ENCODE measurements around the gene TCIRG1. TPM values are rescaled to one million over a fixed set of nuclear protein-coding genes. Genes with fewer than 3 reads are reported as not detected.

The TCIRG1 gene
- total RNA-seq, 1 donor from 2014 or later: 46.8 TPM

- H3K36me3 ChIP-seq (ENCODE audit: control insufficient read depth, insufficient read depth, low read length): no peaks in the 10 kb centered on the region
- H3K27me3 ChIP-seq (ENCODE audit: control insufficient read depth, insufficient read depth, low read length): no peaks in the 10 kb centered on the region
- TF ChIP-seq CTCF (IDR thresholded peaks at IDR 0.05; ENCODE audit: insufficient read depth, low read length, poor library complexity, severe bottlenecking): no peak
- no peak for DNase-seq (ENCODE audit: low read depth)
- H3K4me3 ChIP-seq (ENCODE audit: low read depth, low read length): no peak overlapping the region
Observed at GRCh38 chr11:67996622-67997474, 42.0 kb upstream of the TCIRG1 start.

DNA sequence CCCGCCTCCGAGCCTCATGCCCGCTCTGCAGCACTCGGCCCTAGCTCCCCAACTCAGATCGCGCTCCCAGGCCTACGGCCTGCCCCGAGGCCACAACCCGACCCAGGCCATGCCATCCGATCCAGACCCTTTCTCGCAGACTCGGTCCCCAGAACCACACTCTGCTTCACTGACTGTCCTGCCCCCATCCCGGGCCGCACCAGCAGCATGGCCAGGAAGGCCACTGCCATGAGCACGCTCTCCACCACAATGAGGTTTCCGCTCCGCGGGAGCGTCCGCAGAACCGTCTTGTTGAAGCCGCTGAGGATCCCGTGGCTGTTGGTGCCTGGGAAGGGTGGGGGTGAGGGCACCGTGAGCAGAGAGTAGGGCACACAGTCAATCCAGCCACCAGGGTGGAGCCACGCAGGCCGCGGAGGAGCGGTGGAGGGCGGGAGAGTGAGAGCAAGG lies 41.3 kb upstream of the TCIRG1 start:
- no peak overlapping the region for H3K4me3 ChIP-seq (ENCODE audit: low read depth, low read length)
- no peaks in the 10 kb centered on the region for H3K36me3 ChIP-seq (ENCODE audit: control insufficient read depth, insufficient read depth, low read length)
- no peaks in the 10 kb centered on the region for H3K27me3 ChIP-seq (ENCODE audit: control insufficient read depth, insufficient read depth, low read length)
- no peak for TF ChIP-seq CTCF (IDR thresholded peaks at IDR 0.05; ENCODE audit: insufficient read depth, low read length, poor library complexity, severe bottlenecking)
- no peak for DNase-seq (ENCODE audit: low read depth)

DNA sequence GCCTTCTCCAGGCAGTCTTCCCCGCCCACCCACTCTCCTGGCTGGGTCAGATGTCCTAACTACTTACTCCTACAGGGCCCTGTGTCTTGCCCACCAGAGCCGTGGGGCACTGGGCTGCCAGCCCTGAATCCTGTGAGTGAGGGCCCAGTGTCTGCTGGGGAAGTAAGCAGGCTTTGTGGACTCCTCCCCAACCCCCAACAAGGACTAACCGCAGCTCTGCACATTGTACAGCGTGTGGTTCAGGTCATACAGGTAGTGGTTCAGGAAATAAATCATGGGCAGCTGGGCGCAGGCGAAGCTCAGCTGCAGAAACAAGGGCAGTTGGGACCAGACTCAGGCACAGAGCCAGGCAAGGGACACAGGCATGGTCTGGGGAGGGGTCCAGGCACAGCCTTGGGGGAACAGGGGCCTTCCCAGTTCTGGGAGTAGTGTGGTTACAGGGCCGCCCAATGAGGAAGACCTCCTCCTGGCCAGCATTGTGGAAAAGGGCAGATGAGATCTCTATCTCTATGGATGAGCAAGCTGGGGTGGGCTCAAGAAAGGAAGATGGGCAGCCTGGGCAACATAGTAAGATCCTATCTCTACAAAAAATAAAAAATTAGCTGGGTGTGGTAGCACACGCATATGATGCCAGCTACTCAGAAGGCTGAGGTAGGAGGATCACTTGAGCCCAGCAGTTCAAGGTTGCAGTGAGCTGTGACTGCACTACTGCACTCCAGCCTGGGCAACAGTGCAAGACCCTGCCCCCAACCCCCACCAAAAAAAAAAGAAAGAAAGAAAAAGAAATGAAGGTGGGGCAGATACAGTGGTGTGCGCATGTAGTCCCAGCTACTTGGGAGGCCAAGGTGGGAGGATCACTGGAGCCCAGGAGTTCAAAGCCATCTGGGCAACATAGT lies 40.4 kb upstream of the TCIRG1 start:
- Histone ChIP-seq H3K27me3 (ENCODE audit: control insufficient read depth, insufficient read depth, low read length) (no peaks in the 10 kb centered on the region), H3K4me3 (ENCODE audit: low read depth, low read length) (no peak overlapping the region)
- no peak for TF ChIP-seq CTCF (IDR thresholded peaks at IDR 0.05; ENCODE audit: insufficient read depth, low read length, poor library complexity, severe bottlenecking)

DNA sequence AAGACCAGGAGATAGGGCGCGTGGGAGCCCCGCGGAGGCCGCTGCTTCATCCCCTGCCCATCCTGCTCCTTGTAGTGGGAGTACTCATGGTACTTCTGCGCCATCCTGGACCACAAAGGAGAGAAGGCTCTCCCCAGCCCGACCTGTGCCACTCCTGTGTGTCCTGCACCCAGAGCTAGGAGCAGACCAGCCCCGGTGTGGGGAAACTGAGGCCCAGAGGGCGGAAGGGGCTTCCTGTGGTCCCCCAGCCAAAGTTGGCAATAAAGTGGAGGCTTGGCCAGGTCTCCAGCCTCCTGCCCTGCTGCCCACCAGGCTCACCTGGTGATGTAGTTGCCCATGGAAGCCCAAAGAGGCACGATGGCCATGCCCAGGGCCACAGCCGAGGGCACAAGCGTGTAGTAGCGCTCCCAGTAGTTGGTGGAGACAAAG lies 39.6 kb upstream of the TCIRG1 start:
- Histone ChIP-seq H3K36me3 (ENCODE audit: control insufficient read depth, insufficient read depth, low read length) (no peaks in the 10 kb centered on the region), H3K4me3 (ENCODE audit: low read depth, low read length) (no peak overlapping the region), H3K27me3 (ENCODE audit: control insufficient read depth, insufficient read depth, low read length) (no peaks in the 10 kb centered on the region)
- TF ChIP-seq CTCF (IDR thresholded peaks at IDR 0.05; ENCODE audit: insufficient read depth, low read length, poor library complexity, severe bottlenecking): no peak
- no peak for DNase-seq (ENCODE audit: low read depth)

More for the DNA sequence above, 40.4 kb upstream of the TCIRG1 start:
- no peaks in the 10 kb centered on the region for H3K36me3 ChIP-seq (ENCODE audit: control insufficient read depth, insufficient read depth, low read length)
- DNase-seq (ENCODE audit: low read depth): no peak

GRCh38 chr11:67999704-68000103 lies 39.1 kb upstream of the TCIRG1 start:
- Histone ChIP-seq H3K36me3 (ENCODE audit: control insufficient read depth, insufficient read depth, low read length) (no peaks in the 10 kb centered on the region), H3K27me3 (ENCODE audit: control insufficient read depth, insufficient read depth, low read length) (no peaks in the 10 kb centered on the region), H3K4me3 (ENCODE audit: low read depth, low read length) (no peak overlapping the region)
- no peak for TF ChIP-seq CTCF (IDR thresholded peaks at IDR 0.05; ENCODE audit: insufficient read depth, low read length, poor library complexity, severe bottlenecking)
- no peak for DNase-seq (ENCODE audit: low read depth)
